ENCODE data around the gene SEC14L5. TPM values are rescaled to one million over a fixed set of nuclear protein-coding genes. Genes with fewer than 3 reads are reported as not detected.

SEC14L5 gene
- total and polyA plus RNA-seq, 10 of the 15 experiments (the other 5 are each of a cell fraction or from before 2014, with no cell fraction given), result 0.01 TPM; not detected in 9

- no peak for ATAC-seq
- no peak overlapping the region for H3K4me3 ChIP-seq
- H4K20me1 ChIP-seq (ENCODE audit: control insufficient read depth, insufficient read depth), result no peaks in the 10 kb centered on the region
- in situ Hi-C loops (cut with MboI) (no loop called here), intact Hi-C loops (cut with micrococcal nuclease; ENCODE audit: unreplicated experiment) (no loop called here)
- ChIA-PET SMC1A (ENCODE audit: uncharacterized antibody, unreplicated experiment) (no interaction called here), POLR2A (no interaction called here), RAD21 (ENCODE audit: unreplicated experiment) (no interaction called here), CTCF (interaction anchor here (0.6 to 1.0 kb wide), 2 partner anchors 40 to 167 kb away, joined by 3 read pairs; no protein-coding TSS in a partner anchor)
- H3K9me3 ChIP-seq (replicated peaks; ENCODE audit: control insufficient read depth, insufficient read depth, low read length), result no peaks in the 10 kb centered on the region
- no peaks in the 10 kb centered on the region for H3K36me3 ChIP-seq (ENCODE audit: control insufficient read depth in 2 of 2, insufficient read depth in 2 of 2, low read length in 1 of 2)
- H3K9ac ChIP-seq (ENCODE audit: control insufficient read depth, insufficient read depth, low read length), result no peak overlapping the region
- no peak for FAIRE-seq
- BruUV-seq (replicated peaks), result no TSS peak
- no peak for DNase-seq (ENCODE audit: low read depth, low spot score)
- no peaks in the 10 kb centered on the region for H3K27me3 ChIP-seq (replicated peaks in 1 of 2; ENCODE audit: control insufficient read depth in 2 of 2, insufficient read depth in 2 of 2, low read length in 1 of 2)
- H3K79me2 ChIP-seq (ENCODE audit: control insufficient read depth, insufficient read depth, low read length), result no peaks in the 10 kb centered on the region
- TF ChIP-seq RFX5 (IDR thresholded peaks at IDR 0.05; ENCODE audit: low read depth, low read length) (no peak), LARP7 (IDR thresholded peaks at IDR 0.05) (no peak), CREB1 (IDR thresholded peaks at IDR 0.05; ENCODE audit: low read depth) (no peak), NR2F1 (conservative IDR thresholded peaks at IDR 0.05) (no peak), RELB (IDR thresholded peaks at IDR 0.05; ENCODE audit: low read depth) (no peak), EZH2 (IDR thresholded peaks at IDR 0.05; ENCODE audit: borderline replicate concordance, control insufficient read depth, low read depth, low read length) (no peak), RUNX3 (IDR thresholded peaks at IDR 0.05; ENCODE audit: low read length) (peak; percentile 39; the same call in 1 of the 2 replicates)
- TF ChIP-seq, protein P1, sequence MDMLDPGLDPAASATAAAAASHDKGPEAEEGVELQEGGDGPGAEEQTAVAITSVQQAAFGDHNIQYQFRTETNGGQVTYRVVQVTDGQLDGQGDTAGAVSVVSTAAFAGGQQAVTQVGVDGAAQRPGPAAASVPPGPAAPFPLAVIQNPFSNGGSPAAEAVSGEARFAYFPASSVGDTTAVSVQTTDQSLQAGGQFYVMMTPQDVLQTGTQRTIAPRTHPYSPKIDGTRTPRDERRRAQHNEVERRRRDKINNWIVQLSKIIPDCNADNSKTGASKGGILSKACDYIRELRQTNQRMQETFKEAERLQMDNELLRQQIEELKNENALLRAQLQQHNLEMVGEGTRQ (IDR thresholded peaks at IDR 0.05; ENCODE audit: borderline replicate concordance, low read depth, low read length), result no peak
- no peak overlapping the region for H2AFZ ChIP-seq (ENCODE audit: control insufficient read depth, low read depth, low read length)
- no peaks in the 10 kb centered on the region for H3K4me1 ChIP-seq (ENCODE audit: control insufficient read depth, insufficient read depth, low read length)
- no peak overlapping the region for H3K27ac ChIP-seq (ENCODE audit: control insufficient read depth, insufficient read depth)
- H3K4me2 ChIP-seq (ENCODE audit: control insufficient read depth, insufficient read depth), result no peak overlapping the region
- 31% methylated on average over 11 of the region's 11 CpGs for WGBS (ENCODE audit: insufficient coverage, insufficient replicate concordance, low lambda C conversion rate, missing lambda C conversion rate)
Observed at GRCh38 chr16:4915226-4915761, 42.8 kb upstream of the SEC14L5 start.

Measured in GM12878 (cell line).